GF-D8 (cell line): ENCODE results near the gene IMP4.
A peak's percentile ranks its signal among the peaks of the same experiment; 100 is the strongest.

Experiments
- DNase-seq: peaks from one replicate; lab custom pipeline; 2025; lab: John Stamatoyannopoulos, UW

Gene IMP4

GRCh38 chr2:130357864-130358263, 15.2 kb downstream of the IMP4 start:
- no peak for DNase-seq

- DNase-seq, result no peak
Observed at GRCh38 chr2:130358420-130359350, 16.0 kb downstream of the IMP4 start.

- no peak for DNase-seq
Observed at GRCh38 chr2:130359466-130359865, 16.8 kb downstream of the IMP4 start.

GRCh38 chr2:130363479-130363878, 20.8 kb downstream of the IMP4 start:
- DNase-seq, result no peak

GRCh38 chr2:130365075-130365474, 22.4 kb downstream of the IMP4 start:
- DNase-seq, result no peak

GRCh38 chr2:130365963-130366362, 23.3 kb downstream of the IMP4 start:
- DNase-seq, result no peak

GRCh38 chr2:130366720-130367119, 24.0 kb downstream of the IMP4 start:
- DNase-seq, result no peak

GRCh38 chr2:130368786-130369185, 26.1 kb downstream of the IMP4 start:
- DNase-seq, result no peak

GRCh38 chr2:130369311-130369964, 26.7 kb downstream of the IMP4 start:
- no peak for DNase-seq

GRCh38 chr2:130369965-130370341, 27.3 kb downstream of the IMP4 start:
- DNase-seq, result no peak

- DNase-seq, result no peak
Observed at GRCh38 chr2:130370490-130370889, 27.8 kb downstream of the IMP4 start.

GRCh38 chr2:130371723-130372054, 29.0 kb downstream of the IMP4 start:
- peak; percentile 71 for DNase-seq

GRCh38 chr2:130372055-130372832, 29.5 kb downstream of the IMP4 start:
- DNase-seq, result peak; percentile 71

GRCh38 chr2:130372833-130373807, 30.4 kb downstream of the IMP4 start:
- no peak for DNase-seq

GRCh38 chr2:130373808-130374365, 31.2 kb downstream of the IMP4 start:
- DNase-seq, result no peak

- DNase-seq, result no peak
Observed at GRCh38 chr2:130374587-130375290, 32.0 kb downstream of the IMP4 start.

GRCh38 chr2:130375291-130376266, 32.9 kb downstream of the IMP4 start:
- no peak for DNase-seq

- no peak for DNase-seq
Observed at GRCh38 chr2:130376433-130377293, 34.0 kb downstream of the IMP4 start.
